ENCODE measurements around the gene PGM2L1. TPM values are rescaled to one million over a fixed set of nuclear protein-coding genes. Genes with fewer than 3 reads are reported as not detected.
"Not testable (repeated sequence)": the region's sequence is repeated elsewhere in the genome, so short reads cannot be mapped to it uniquely, and the experiment has no call there.

PGM2L1 gene
- total RNA-seq, 1 donor from 2014 or later: 27.4 TPM

- DNase-seq: peak; percentile 42
These were observed 561 bp downstream of the PGM2L1 start for GRCh38 chr11:74397501-74398243.

DNA sequence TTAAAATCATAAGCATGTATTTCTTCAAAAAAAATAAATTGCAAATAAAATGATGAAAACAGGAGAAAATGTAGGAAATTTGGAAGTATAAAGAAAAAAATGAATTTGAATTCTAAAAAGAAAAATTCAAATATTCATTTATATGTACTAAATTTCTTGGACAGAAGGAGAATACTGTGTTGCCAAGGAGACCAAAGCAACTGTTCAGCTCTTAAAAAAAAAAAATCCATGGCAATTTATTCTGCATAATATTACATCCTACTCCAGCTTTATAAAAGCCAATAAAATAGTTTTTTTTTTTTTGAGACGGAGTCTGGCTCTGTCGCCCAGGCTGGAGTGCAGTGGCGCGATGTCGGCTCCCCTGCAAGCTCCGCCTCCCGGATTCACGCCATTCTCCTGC, 6.0 kb downstream of the PGM2L1 start:
- DNase-seq: no peak

DNA sequence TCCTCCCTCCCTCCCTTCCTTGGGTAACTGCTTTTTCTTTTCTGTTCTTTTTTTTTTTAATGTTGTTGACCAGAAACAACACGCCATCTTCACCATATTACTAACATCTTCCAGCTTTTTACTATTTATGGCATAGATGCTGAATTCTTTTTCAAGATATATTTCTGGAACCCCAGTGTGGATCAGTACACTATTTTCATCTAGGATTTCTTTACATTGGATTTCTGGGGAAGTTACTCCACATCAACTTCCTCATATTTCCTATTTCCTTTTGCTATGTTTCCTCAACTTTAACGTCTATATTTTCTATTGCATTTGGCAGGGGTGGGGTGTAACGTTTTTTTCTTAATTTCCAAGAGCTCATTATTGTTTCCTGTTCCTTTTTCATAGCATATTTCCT, 7.0 kb downstream of the PGM2L1 start:
- DNase-seq: no peak

DNA sequence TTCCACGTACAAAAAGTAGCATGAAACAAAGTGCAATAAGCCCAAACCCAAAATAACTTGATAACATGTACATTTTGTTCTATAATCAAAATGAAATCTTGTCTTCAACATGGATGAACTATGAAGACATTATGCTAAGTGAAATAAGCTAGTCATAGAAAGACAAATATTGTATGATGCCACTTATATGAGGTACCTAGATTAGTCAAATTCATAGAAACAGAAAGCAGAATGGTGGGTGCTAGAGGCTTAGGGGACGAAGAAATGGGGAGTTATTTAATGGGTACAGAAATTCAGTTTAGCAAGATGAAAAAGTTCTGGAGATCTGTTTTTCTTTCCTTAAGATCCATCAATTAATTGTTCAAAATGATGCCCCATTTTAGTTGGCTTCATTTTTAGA, 7.5 kb downstream of the PGM2L1 start:
- no peak for DNase-seq

DNA sequence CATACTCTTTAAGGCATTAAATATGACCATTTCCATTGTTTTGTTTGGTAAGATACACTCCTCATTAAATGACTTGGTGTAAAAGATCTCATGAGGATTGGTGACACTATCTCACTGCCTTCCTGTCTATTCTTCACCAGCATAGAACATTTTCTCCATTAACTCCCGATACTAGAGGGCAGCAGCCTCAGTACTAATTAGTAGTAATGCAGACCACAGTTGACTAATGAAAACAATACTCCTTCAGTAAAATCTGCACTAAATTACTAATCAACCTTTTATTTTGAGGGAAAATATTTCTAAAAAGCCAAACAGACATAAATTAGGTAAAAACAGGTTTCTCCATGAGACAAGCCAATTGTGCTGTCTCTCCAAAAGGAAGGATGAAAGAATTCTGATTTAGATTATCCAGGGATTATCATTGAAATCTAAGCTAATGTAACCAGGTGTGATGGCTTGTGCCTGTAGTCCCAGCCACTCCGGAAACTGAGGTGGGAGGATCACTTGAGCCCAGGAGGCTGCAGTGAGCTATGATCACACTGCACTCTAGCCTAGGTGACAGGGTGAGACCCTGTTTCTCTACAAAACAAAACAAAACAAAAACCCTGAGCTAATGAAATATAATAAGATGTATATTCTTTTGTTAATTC, 9.4 kb downstream of the PGM2L1 start:
- peak; percentile 77 for DNase-seq

DNA sequence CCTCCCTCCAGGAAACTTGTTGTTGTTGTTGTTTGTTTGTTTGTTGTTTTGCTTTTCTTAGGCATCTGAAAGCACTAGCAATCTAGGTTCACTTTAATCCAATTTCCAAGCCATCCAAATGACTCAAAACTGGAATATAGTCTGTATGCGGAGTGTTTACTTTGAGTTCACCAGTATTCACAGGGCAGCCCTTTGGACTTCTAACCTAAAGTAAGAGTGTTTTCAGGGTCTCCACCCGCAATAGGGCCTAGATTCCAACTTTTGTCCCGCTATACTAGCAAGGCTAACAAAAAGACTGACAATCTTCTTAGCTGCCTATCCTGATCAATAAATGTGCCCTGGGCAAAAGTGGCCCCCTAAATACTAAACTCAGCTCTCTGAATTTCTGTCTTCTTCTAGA, 13.6 kb downstream of the PGM2L1 start:
- no peak for DNase-seq

- no peak for DNase-seq
These were observed 17.3 kb downstream of the PGM2L1 start for GRCh38 chr11:74380746-74381439.

GRCh38 chr11:74377689-74378088, 20.5 kb downstream of the PGM2L1 start:
- no peak for DNase-seq

DNA sequence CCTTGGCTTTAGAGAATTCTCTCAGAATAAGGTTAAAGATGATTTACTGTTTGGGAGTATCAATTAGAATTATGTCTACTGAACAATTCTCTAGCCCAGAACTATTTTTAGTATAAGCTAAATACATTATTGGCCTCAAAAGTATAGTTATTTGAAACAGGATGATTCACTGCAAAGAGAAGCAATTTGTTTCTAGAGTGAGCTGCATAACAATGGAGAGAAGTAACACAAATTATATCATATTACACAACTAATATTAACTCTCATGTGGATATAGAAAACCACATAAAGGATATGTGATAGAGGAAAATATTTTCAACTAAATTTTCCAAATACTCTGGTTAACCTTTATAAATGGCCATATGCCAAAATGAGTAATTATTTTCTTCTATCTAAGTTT, 24.9 kb downstream of the PGM2L1 start:
- DNase-seq: no peak

- DNase-seq: no peak
These were observed 26.8 kb downstream of the PGM2L1 start for GRCh38 chr11:74371269-74372052.

GRCh38 chr11:74370123-74370522, 28.1 kb downstream of the PGM2L1 start:
- peak; percentile 33 for DNase-seq

DNA sequence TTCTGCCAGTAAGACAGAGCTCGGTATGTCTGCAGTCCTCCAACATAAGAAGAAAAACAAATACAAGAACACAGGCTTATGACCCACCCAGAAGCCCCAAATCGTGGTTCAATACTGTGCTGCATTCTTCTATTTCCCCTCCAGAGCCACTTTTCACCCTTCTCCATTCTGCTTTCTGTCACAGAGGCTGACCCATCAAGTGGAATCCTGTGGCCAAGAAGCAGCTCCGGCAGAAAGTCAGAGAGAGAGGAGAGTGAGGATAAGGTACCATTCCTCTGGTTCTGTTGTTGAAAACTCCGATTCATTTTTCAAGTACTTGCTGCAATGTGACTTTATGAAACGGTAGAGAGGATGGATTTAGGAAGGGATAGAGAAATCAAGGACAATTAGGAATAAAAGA, 30.4 kb downstream of the PGM2L1 start:
- DNase-seq: no peak

DNA sequence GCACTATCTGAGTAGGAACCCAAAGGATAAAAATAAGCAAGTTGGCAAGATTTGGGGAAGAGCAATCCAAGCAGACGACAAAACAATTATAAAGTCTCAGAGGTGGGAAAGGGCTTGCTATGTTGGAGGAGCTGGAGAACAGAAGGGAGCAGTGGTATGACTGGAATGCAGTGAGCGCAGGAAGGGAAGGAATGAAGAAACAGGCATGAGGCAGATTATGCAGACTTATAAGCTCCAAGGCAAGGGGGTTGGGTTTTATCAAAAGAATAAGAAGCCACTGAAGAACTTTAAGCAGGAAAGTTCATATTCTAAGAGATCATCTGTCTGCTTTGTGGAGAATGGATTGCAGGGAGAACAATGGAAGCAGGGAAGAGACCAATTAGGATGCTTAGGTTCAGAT, 31.7 kb downstream of the PGM2L1 start:
- DNase-seq: no peak

DNA sequence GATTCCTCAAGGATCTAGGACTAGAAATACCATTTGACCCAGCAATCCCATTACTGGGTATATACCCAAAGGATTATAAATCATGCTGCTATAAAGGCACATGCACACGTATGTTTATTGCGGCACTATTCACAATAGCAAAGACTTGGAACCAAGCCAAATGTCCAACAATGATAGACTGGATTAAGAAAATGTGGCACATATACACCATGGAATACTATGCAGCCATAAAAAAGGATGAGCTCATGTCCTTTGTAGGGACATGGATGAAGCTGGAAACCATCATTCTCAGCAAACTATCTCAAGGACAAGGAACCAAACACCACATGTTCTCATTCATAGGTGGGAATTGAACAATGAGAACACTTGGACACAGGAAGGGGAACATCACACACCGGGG, 32.4 kb downstream of the PGM2L1 start:
- not testable (repeated sequence) for DNase-seq

DNA sequence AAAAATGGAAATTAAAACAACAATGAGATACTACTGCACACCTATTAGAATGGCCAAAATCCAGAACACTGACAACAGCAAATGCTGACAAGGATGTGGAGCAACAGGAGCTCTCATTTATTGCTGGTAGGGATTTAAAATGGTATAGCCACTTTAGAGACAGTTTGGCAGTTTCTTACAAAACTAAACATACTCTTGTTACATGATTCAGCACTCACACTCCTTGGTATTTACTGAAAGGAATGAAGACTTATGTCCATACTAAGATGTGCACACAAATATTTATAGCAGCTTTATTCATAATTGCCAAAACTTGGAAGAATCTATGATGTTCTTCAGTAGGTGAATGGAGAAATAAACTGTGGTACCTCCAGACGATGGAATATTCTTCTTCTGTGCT, 40.8 kb downstream of the PGM2L1 start:
- no peak for DNase-seq

GRCh38 chr11:74355626-74356025, 42.6 kb downstream of the PGM2L1 start:
- DNase-seq: no peak

DNA sequence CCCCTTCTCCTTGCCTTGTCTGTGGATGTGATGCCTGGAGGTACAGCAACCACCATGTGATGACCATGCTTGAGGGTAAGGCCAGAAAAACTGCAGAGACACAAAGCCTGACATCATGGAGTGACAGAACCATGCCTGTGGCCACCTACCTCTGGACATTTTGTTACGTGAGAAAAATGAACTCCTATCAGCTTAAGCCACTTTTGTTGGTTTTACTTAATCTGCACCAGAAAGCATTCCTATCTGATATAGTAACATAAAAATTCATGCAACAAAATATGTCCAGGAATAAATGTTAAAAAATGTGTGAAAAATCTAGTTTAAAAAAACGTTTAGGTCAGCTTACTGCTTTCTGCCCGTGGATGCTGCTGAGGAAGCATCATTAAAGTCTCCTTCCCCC, 44.2 kb downstream of the PGM2L1 start:
- DNase-seq: no peak

DNA sequence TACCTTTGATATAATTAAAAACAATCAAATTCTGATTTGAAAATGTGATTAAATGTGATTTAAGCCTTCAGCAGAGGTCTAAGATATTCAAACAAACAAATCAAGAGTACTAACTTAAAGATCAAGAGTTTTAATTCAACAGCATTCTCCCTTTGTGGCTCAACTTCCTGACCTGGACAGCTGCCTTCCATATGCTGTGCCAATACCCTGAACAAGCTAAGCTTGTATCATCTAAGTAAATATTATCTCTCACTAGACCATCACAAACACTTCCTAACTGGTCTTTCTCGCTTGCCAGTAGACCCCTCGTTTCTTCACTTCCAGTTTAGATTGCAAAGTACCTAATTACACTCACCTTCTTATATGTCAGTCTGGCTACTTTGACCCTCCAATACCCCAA, 50.9 kb downstream of the PGM2L1 start:
- peak; percentile 55 for DNase-seq

GRCh38 chr11:74345420-74345819, 52.8 kb downstream of the PGM2L1 start:
- DNase-seq: no peak

DNA sequence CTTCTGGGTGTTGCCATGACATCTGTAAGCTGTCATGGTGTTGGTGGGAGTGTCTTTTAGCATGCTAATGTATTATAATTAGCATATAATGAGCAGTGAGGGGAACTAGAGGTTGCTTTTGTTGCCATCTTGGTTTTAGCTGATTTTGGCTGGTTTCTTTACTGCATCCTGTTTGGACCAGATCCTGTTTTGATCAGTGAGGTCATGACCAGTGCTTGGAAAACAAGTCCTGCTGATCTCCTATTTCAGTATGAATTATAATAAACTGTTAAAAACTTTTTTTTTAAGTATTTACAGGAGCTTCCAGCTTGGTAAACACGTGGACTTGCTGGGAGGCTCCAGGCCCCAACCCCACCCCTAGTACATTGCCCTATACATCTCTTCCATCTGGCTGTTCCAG, 56.3 kb downstream of the PGM2L1 start:
- DNase-seq: peak; percentile 71

DNA sequence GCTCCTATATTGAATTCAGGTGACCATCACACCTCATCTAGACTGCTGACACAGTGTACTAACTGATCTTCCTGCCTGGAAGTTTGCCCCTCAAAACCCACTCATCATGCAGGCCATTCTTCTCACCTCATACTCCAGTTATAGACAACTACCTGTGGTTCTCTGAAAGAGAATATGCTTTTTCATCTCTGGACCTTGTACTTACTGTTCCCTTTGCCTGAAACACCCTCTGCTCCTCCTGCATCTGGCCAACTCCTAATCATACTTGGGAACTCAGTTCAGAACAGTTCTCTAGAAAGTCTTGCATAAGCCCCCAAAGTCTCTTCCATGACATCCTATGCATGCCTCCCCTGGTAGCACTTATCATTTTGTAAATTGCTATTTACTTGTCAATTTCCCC, 58.6 kb downstream of the PGM2L1 start:
- DNase-seq: no peak

DNA sequence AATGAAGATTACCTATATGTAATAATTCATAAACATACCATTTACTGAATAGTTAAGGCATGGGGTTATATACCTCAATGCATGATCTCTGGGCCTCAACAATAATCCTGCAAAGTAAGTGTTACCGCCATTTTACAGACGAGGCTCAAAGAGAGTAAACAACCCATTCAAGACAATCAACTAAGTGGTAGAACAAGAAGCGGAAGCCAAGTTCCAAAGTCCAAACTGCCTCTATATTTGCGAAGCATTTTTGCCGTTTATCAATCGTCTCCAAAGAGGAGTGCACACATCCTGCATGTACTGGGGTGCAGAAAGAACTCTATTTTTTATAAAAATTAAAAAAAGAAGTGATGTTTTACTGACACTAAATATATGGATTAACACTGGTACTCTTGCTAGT, 59.3 kb downstream of the PGM2L1 start:
- no peak for DNase-seq

- no peak for DNase-seq
These were observed 65.0 kb downstream of the PGM2L1 start for GRCh38 chr11:74333193-74333592.
